Peyer's patch (tissue), 4 donors: ENCODE results near the gene COTL1. TPM values are rescaled to one million over a fixed set of nuclear protein-coding genes. Genes with fewer than 3 reads are reported as not detected.

Experiments used
- DNase-seq, 3 donors: peaks; one replicate each; pipeline ENCODE4 v3.0.0-alpha.2; 2017 to 2019
- H3K27ac ChIP-seq, 4 donors: fragments of 200-600 bp; sonication (generic); one replicate each; pipeline ENCODE4 v1.5.1; 2016 to 2019
- H3K27me3 ChIP-seq, 2 donors: fragments of 200-600 bp; sonication (generic); one replicate each; pipeline ENCODE4 v1.5.1; 2019
- H3K36me3 ChIP-seq, 3 donors: fragments of 200-600 bp; sonication (generic); one replicate each; pipeline ENCODE4 v1.5.1; 2016 to 2019
- H3K4me1 ChIP-seq, 4 donors: fragments of 200-600 bp; sonication (generic); one replicate each; pipeline ENCODE4 v1.5.1; 2016 to 2019
- H3K4me3 ChIP-seq, 4 donors: fragments of 200-600 bp; sonication (generic); 1 replicate in 3 of 4; 2 replicates in 1 of 4; pipeline ENCODE4 v1.5.1; 2016 to 2019; ENCODE audit warnings: mild to moderate bottlenecking in 1 of 4
- H3K9me3 ChIP-seq, 4 donors: fragments of 200-600 bp; sonication (generic); one replicate each; pipeline ENCODE4 v1.5.1; 2016 to 2019; ENCODE audit warnings: mild to moderate bottlenecking in 1 of 4
- CTCF ChIP-seq, 6 experiments: fragments of 450-650 bp in 4 of 6; fragments of 200-600 bp in 2 of 6; sonication (generic) in 1 of 6; IDR thresholded peaks; one replicate each; pipeline ENCODE4 v1.5.1; 2017 to 2019; ENCODE audit warnings: antibody characterized with exemption in 6 of 6, mild to moderate bottlenecking in 3 of 6, moderate library complexity in 1 of 6
- POLR2A ChIP-seq, 2 donors: fragments of 450-650 bp; IDR thresholded peaks; one replicate each; pipeline ENCODE4 v1.5.1; 2017; ENCODE audit warnings: antibody characterized with exemption in 2 of 2, mild to moderate bottlenecking in 2 of 2, moderate library complexity in 2 of 2
- total RNA-seq, 4 donors: library from RNA; depleted of rRNA; stranded (reverse); fragments of >200 nt; gene quantifications; one replicate each; pipeline ENCODE4 v1.1.0, GENCODE V29; 2016

Gene COTL1
- total RNA-seq, 4 donors from 2014 or later = 29.6 to 84.2 (median 43.1) TPM

- no peak for TF ChIP-seq POLR2A (IDR thresholded peaks at IDR 0.05)
- TF ChIP-seq CTCF (IDR thresholded peaks at IDR 0.05) = no peak
- Histone ChIP-seq H3K27me3 (no peaks in the 10 kb centered on the region), H3K4me1 (peaks cover 0 to 47% (median 23%) of the 10 kb centered on the region in 4 donors), H3K4me3 (peak overlapping the region in 1 of 4 donors; percentile 10), H3K36me3 (peaks cover 0 to 4% (median 0%) of the 10 kb centered on the region in 3 donors), H3K27ac (peak overlapping the region; percentile 37 to 93 (median 46)), H3K9me3 (no peaks in the 10 kb centered on the region)
- DNase-seq = peak in 2 of 3 donors; percentile 86 to 89
Measured at GRCh38 chr16:84607694-84608093, 10.2 kb downstream of the COTL1 start.

- Histone ChIP-seq H3K27ac (peak overlapping the region; percentile 37 to 93 (median 46)), H3K36me3 (peaks cover 0 to 4% (median 0%) of the 10 kb centered on the region in 3 donors), H3K9me3 (no peaks in the 10 kb centered on the region), H3K4me3 (no peak overlapping the region), H3K27me3 (no peaks in the 10 kb centered on the region), H3K4me1 (peaks cover 0 to 47% (median 28%) of the 10 kb centered on the region in 4 donors)
- no peak for DNase-seq
- TF ChIP-seq CTCF (IDR thresholded peaks at IDR 0.05) (no peak), POLR2A (IDR thresholded peaks at IDR 0.05) (no peak)
Measured at GRCh38 chr16:84607061-84607460, 10.8 kb downstream of the COTL1 start.

- TF ChIP-seq POLR2A (IDR thresholded peaks at IDR 0.05) = no peak
- no peak for TF ChIP-seq CTCF (IDR thresholded peaks at IDR 0.05)
- Histone ChIP-seq H3K27ac (peak overlapping the region in 3 of 4 donors; percentile 37 to 93 (median 50)), H3K27me3 (no peaks in the 10 kb centered on the region), H3K4me3 (no peak overlapping the region), H3K36me3 (peaks cover 0 to 4% (median 0%) of the 10 kb centered on the region in 3 donors), H3K9me3 (no peaks in the 10 kb centered on the region), H3K4me1 (peaks cover 0 to 55% (median 36%) of the 10 kb centered on the region in 4 donors)
- peak in 2 of 3 donors; percentile 59 to 71 for DNase-seq
Measured at GRCh38 chr16:84606081-84606875, 11.6 kb downstream of the COTL1 start.

- Histone ChIP-seq H3K4me1 (peaks cover 0 to 60% (median 42%) of the 10 kb centered on the region in 4 donors), H3K27ac (peak overlapping the region in 2 of 4 donors; percentile 37 to 93)
Measured at GRCh38 chr16:84605339-84605848, 12.5 kb downstream of the COTL1 start.

More at GRCh38 chr16:84605339-84605848, 12.5 kb downstream of the COTL1 start:
- Histone ChIP-seq H3K36me3 (peaks cover 0 to 4% (median 0%) of the 10 kb centered on the region in 3 donors), H3K9me3 (no peaks in the 10 kb centered on the region), H3K27me3 (no peaks in the 10 kb centered on the region), H3K4me3 (no peak overlapping the region)
- TF ChIP-seq POLR2A (IDR thresholded peaks at IDR 0.05) (no peak), CTCF (IDR thresholded peaks at IDR 0.05) (no peak)
- no peak for DNase-seq
